NK-92 treated with Interleukin-12 subunit alpha and Interleukin-12 subunit beta, amount 100 ng/mL, for 24 hours (cell line): ENCODE measurements around the gene ACY1.
"Not testable (repeated sequence)": the region's sequence is repeated elsewhere in the genome, so short reads cannot be mapped to it uniquely, and the experiment has no call there.

Experiments used
- DNase-seq: peaks from one replicate; lab custom pipeline; 2025; lab: John Stamatoyannopoulos, UW

ACY1 gene

GRCh38 chr3:51983578-51984268, 388 bp downstream of the ACY1 start:
- no peak for DNase-seq

GRCh38 chr3:51984269-51984647, 923 bp downstream of the ACY1 start:
- DNase-seq = no peak

GRCh38 chr3:51985063-51985462, 1.7 kb downstream of the ACY1 start:
- no peak for DNase-seq

DNA sequence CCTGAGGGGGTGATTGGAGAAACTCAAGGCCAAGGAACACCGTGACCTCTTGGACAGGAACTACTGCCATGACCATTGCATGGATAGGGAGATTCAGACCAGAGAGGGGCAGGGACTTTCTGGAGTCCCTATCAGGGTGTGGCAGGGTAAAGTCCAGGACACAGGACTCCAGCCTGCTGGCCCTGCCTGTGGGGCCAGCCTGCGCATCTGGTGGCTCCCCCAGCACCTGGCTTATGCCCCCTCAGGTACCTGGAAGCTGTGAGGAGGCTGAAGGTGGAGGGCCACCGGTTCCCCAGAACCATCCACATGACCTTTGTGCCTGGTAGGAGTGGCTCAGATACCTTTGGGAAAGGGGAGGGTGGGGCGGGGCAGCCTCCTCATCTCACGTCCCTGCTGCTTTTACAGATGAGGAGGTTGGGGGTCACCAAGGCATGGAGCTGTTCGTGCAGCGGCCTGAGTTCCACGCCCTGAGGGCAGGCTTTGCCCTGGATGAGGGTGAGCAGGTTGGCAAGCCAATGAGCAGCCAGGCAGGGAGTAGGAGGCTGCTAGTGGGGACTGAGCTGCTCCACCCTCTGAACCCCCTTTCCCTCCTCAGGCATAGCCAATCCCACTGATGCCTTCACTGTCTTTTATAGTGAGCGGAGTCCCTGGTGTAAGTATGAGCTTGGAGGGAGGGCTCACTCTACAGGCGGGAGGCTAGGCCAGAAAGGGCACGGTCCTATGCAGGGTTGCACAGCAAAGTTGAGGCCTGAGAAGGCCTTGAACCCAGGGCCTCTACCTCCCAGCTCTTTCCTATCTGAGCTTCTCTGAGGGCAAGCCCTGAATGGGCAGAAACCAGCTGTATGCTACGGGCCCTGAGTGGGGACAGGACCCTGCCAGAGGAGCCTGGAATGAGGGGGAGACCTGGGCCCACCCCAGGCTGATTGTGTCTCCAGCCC, 2.9 kb downstream of the ACY1 start:
- no peak for DNase-seq

DNA sequence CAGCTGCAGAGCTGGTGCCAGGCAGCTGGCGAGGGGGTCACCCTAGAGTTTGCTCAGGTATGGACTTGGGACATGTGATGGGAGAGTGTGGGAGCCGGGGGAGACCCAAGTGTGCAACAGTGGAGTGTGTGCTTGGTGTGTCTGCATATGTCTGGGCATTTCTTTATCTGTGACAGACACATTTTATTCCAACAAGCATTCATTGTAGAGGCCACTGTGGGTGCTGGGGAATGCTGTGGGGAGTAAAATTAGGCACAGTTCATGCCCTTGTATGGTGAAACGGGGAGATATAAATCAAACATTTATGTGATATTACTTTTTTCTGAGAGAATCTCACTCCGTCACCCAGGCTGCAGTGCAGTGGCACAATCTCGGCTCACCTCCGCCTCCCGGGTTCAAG, 4.2 kb downstream of the ACY1 start:
- DNase-seq = no peak

GRCh38 chr3:51988286-51989146, 5.2 kb downstream of the ACY1 start:
- no peak for DNase-seq

DNA sequence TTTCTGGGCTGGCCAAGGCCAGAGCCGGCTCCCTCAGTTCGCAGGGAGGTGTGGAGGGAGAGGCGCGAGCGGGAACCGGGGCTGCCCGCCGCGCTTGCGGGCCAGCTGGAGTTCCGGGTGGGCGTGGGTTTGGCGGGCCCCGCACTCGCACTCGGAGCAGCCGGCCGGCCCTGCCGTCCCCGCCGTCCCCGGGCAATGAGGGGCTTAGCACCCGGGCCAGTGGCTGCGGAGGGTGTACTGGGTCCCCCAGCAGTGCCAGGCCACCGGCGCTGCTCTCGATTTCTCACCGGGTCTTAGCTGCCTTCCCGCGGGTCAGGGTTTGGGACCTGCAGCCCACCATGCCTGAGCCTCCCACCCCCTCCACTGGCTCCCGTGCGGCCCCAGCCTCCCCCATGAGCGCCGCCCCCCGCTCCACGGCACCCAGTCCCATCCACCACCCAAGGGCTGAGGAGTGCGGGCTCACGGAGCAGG, 7.2 kb downstream of the ACY1 start:
- not testable (repeated sequence) for DNase-seq

DNA sequence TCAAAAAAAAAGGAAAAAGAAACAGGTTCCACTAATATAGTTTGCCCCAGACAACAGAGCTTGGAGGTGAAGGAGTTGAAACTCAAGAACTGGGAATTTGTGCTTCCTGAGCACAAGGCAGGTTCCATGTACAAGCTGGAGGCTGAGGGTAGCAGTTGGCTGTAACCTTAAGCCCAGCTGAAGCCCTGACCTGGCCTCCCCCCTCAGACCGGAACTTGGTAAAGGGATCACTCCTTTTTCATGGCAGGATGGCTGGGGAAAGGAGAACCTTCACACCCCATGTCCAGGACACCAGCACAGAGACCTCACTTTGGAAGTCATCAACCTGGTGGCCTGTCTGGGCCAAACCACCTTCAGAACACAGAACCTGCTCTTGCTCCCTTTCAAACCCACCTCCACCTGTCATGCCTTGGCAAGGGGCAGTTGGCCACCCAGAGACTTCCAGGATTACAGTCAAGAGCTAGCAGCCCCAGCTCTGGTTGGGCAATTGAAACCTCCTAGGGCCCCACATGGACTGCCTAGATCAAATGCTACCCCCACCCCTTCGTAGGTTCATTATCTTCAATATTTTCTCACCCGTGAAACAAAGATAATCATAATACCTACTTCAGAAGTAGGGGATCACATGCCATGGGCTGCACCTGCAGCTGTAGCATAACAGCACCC, 8.8 kb downstream of the ACY1 start:
- no peak for DNase-seq

DNA sequence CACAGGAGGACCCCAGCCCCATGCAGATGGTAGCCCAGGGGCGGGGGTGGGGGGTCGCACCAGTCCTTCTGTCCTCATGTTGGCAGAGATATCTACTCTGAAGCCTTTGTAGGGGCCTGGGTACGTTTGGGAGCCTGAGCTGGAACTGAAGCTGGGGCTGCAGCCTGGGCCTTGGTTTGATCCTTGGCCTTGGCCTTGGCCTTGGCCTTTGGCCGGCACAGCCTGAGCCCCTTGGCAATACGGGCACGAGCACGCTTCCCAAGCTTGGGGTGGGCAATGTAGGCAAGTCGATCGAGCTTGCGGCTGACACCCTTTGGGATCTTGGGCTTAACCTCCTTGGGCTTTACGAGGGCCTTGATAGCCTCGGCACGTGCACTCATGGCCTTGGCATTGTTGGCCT, 10.3 kb downstream of the ACY1 start:
- not testable (repeated sequence) for DNase-seq

DNA sequence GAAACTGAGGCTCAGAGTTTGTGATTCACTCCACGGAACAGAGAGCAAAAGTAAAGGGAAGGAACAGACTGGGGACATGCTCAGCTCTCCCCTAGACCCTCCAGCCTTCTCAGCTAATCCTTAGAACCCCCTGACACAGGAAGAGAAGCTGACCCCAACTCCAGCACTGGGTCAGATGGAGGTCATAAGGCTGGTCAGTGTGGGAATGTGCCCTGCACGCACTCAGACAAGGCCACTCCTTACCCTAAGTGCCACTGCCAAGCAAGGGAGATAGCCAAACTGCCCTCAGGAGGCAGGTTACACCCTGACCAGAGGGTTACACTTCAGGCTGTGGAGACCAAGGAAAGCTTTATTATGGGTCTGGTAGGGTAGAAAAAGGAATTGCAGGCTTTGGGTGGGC, 11.2 kb downstream of the ACY1 start:
- DNase-seq = no peak

DNA sequence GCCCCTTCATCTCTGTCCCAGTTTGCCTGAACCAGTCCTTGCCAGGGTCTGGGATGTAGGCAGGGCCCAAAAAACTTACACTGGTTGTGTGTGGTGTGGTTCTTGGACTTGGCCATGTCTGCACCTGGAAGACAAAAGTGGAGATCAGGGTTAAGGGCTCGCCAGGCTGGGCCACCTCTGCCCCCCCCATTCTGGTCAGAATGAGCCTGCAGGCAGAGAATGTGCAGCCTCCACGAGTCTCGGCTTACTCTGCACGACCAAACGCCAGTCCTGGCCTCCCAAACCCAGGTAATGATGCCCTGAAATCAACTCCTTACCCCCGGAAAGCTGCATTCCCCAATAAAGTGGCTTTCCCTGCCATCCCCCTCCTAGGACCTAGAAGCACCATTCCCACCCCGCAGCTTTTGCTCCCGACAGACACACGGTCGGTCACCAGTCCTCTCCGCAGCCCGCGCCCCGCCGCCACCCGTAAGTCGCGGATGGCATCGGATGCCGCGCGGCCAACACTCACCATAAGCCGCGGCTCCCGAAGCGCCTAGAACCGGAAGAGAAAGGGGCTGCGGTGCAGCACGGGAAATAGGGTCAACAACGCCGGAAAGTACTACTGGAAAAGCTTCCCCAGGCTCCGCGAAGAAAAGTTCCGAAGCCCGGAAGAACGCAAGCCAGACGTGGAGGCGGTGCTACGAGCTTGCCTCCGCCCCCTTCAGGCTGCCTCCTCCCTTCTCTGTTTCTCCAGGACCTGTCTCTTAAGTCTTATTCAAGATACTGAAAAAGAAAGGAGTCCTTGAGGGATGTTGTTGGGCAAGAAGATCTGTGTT, 12.2 kb downstream of the ACY1 start, which contains the start of gene RPL29:
TSS of gene RPL29 (minus strand) at position 550 of the 818 bp plus-strand sequence. CDS start at position 116, 434 bp downstream.
- DNase-seq = peak; percentile 65

DNA sequence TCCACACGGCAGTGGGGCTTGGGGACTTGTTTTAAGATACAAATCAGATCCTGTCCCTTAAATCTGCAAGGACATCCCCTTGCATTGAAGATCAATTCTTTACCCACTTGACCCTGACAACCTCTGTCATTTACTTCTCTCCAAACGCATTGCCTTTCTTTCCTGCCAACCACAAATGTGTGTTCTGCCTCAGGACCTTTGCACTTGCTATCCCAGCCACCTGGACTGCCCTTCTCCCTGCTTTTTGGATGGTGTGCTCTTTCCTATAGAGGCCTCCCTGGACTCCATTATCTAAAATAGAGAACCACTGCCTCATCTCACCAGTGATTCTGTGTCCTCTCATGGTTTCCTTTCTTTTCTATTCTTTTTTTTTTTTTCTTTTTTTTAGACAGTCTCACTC, 13.8 kb downstream of the ACY1 start:
- DNase-seq = no peak

- no peak for DNase-seq
Measured at GRCh38 chr3:51997935-51998596, 14.7 kb downstream of the ACY1 start.

GRCh38 chr3:51998774-51999173, 15.4 kb downstream of the ACY1 start:
- no peak for DNase-seq

GRCh38 chr3:51999846-52000245, 16.5 kb downstream of the ACY1 start:
- DNase-seq = no peak

DNA sequence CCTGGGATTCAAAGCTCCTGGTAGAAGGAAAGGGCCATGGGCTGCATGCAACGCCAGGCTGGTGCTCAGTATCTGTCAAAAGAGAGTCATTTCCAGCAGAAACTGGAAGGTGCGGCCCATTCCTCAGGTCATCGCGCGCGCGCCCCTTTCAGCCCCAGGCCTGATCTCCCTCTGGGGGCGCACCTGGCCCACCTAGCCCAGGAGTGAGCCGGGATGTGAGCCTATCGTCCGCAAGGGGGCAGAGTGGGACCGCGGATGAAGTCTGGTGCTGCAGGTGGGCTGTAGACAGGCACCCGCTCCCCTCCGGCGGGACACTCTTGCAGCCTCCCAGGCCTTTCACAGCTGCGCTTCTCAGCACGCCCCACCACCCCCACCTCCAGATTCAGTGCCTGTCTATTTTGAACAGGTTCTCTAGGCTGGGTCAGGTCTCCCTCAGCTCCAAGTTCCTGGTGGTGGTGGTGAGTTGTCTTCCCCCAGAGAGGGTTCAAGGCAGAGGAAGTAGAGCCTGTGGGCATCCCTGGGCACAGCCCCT, 18.2 kb downstream of the ACY1 start:
- DNase-seq = peak; percentile 59

- no peak for DNase-seq
Measured at GRCh38 chr3:52002748-52003147, 19.4 kb downstream of the ACY1 start.

DNA sequence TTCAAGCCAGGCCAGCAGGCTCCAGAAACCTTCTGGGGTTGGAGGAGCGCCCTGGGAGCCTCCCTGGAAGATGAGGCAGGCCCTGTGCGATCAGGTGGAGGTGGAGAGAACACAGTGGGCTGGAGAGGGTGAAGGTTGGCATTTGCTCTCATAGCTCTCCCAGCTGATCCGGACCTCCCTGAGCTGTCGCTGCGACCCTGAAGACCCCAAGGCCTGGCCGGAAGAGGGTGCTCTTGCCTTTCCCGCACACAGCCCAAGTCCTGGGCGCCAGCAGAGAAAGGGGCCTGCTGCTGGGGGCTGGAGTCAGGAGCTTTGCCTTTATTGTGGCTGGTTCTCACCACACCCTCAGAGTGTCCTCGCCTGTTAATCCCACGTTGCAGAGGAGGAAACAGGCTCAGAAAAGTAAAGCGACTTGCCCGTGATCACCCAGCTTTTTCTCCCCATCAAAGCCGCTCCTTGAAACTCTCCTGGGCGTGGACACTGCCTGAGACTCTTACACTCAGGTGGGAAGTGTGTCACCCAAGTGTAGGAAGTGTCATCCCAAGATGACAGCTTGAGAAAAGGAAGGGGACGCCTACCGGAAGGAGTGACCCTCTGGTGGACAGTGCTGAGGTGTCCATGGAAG, 20.9 kb downstream of the ACY1 start:
- DNase-seq = no peak

- DNase-seq = no peak
Measured at GRCh38 chr3:52004906-52005395, 21.6 kb downstream of the ACY1 start.
